Right lobe of liver (tissue), 6 donors: ENCODE measurements around the gene NXF1. TPM values are rescaled to one million over a fixed set of nuclear protein-coding genes. Genes with fewer than 3 reads are reported as not detected.
A peak's percentile ranks its signal among the peaks of the same experiment; 100 is the strongest.

Experiments used
- ATAC-seq, 4 donors: fragments of 200-7000 bp; cut with Tn5 transposase; one replicate each; pipeline ENCODE4 v1.9.1; 2020; ENCODE audit warnings: mild to moderate bottlenecking in 4 of 4, moderate library complexity in 4 of 4
- DNase-seq, 3 donors: peaks; one replicate each; pipeline ENCODE4 v3.0.0-alpha.2; 2020
- H3K27ac ChIP-seq, 3 donors: fragments of 200-600 bp; one replicate each; pipeline ENCODE4 v1.8.0; 2022
- H3K27me3 ChIP-seq, 2 donors: fragments of 200-600 bp; one replicate each; pipeline ENCODE4 v1.8.0; 2022
- H3K36me3 ChIP-seq, 4 donors: fragments of 200-600 bp; sonication (generic) in 1 of 4; one replicate each; pipeline versions ENCODE4 v1.5.1 to v1.8.0; 2017 to 2022; ENCODE audit warnings: control low read depth in 1 of 4
- H3K4me1 ChIP-seq, 4 donors: fragments of 200-600 bp; sonication (generic) in 1 of 4; one replicate each; pipeline versions ENCODE4 v1.5.1 to v1.8.0; 2017 to 2022; ENCODE audit warnings: control low read depth in 1 of 4
- H3K4me3 ChIP-seq, 3 donors: fragments of 200-600 bp; one replicate each; pipeline ENCODE4 v1.8.0; 2022
- H3K9me3 ChIP-seq, 4 donors: fragments of 200-600 bp; sonication (generic) in 1 of 4; one replicate each; pipeline versions ENCODE4 v1.5.1 to v1.8.0; 2017 to 2022; ENCODE audit warnings: control low read depth in 1 of 4
- CTCF ChIP-seq, 4 donors: fragments of 200-600 bp in 3 of 4; fragments of 450-650 bp in 1 of 4; IDR thresholded peaks; one replicate each; pipeline versions ENCODE4 v1.5.1 to v1.8.0; 2016 to 2022; ENCODE audit warnings: antibody characterized with exemption in 4 of 4, mild to moderate bottlenecking in 2 of 4
- POLR2A ChIP-seq: fragments of 450-650 bp; IDR thresholded peaks from one replicate; pipeline ENCODE4 v1.6.1; 2017; ENCODE audit warnings: antibody characterized with exemption, mild to moderate bottlenecking
- WGBS: methylation state at CpG from one replicate; pipeline ENCODE4 v1.1.6; 2018; ENCODE audit warnings: low coverage, low lambda C conversion rate; ENCODE audit not compliant: insufficient coverage; ENCODE audit errors: missing lambda C conversion rate; 5-methylcytosine and 5-hydroxymethylcytosine counted together
- intact Hi-C, 2 donors: fragments of 100-400 bp; cut with DNase I; formaldehyde crosslinking; loops; one replicate each; pipeline versions ENCODE4 v1.11.2 to v1.14.1; 2022
- long read RNA-seq: library from polyadenylated mRNA; unstranded; transcript quantifications from one replicate; pipeline ENCODE4 v2.0.0, GENCODE V29; 2019
- total RNA-seq, 6 experiments: library from RNA; depleted of rRNA in 2 of 6; stranded (reverse); fragments of >200 nt in 2 of 6; fragmentation: NEBNext Ultra II Directional in 3 of 6; extraction: Animal tissue kit (Norgen Biotek cat#: 25700) in 3 of 6; gene quantifications; one replicate each; pipeline versions ENCODE4 v1.1.0 to v1.2.4, GENCODE V29; 2016 to 2023
- donor health status: DM: no; HTN: yes; CAD: no.
- donor health status: DM: no; HTN: no; CAD: no.
- donor health status: DM: no; HTN: no; CAD: no.
- donor health status: DM: no; HTN: yes; CAD: no.
- donor health status: DM: no; HTN: yes; CAD: no.

The NXF1 gene
- 10 to 100 TPM; 24.7 to 42.9 (median 32.3) TPM for total RNA-seq
- long read RNA-seq, full-length matches to known transcripts, result 3 of 6 reads
- long read RNA-seq, partial matches to known transcripts, result 3 of 6 reads
- long read RNA-seq, other reads (novel, unspliced or antisense), result 0 of 6 reads

- TF ChIP-seq CTCF (IDR thresholded peaks at IDR 0.05) (peak in 1 of 4 donors; percentile 13), POLR2A (peak; percentile 99)
- Histone ChIP-seq H3K9me3 (no peaks in the 10 kb centered on the region), H3K27ac (peak within 1 kb of the TSS; percentile 66 to 89 (median 83)), H3K36me3 (peaks cover 0 to 35% (median 19%) of the 10 kb centered on the region in 4 donors), H3K27me3 (no peaks in the 10 kb centered on the region), H3K4me3 (peak within 1 kb of the TSS; percentile 72 to 84 (median 83)), H3K4me1 (peaks cover 0 to 21% (median 0%) of the 10 kb centered on the region in 4 donors)
- WGBS, result 3% methylated on average over 13 of the region's 77 CpGs
- DNase-seq, result peak; percentile 96 to 97 (median 97)
- peak; percentile 90 to 95 (median 92) for ATAC-seq
- intact Hi-C loops, result no loop called here
These were observed at the start of gene NXF1 for GRCh38 chr11:62805076-62805892. Gene NXF1 (minus strand): TSS chr11:62805440. CDS start chr11:62805356, 84 bp downstream.

- Histone ChIP-seq H3K9me3 (no peaks in the 10 kb centered on the region), H3K27ac (no peak overlapping the region), H3K27me3 (no peaks in the 10 kb centered on the region), H3K4me3 (peak overlapping the region; percentile 69 to 80 (median 76)), H3K4me1 (peaks cover 0 to 19% (median 5%) of the 10 kb centered on the region in 4 donors), H3K36me3 (peaks cover 0 to 25% (median 15%) of the 10 kb centered on the region in 4 donors)
- no peak for DNase-seq
- intact Hi-C loops, result loop anchor here in 1 of 2 donors (10.0 kb wide), 1 partner anchor 69 kb away; the partner anchor contains the start of gene TMEM179B
- 26% methylated on average over 8 of the region's 8 CpGs for WGBS
- TF ChIP-seq POLR2A (no peak), CTCF (IDR thresholded peaks at IDR 0.05) (no peak)
- ATAC-seq, result no peak
These were observed 49.0 kb upstream of the NXF1 start for GRCh38 chr11:62854013-62854824.

GRCh38 chr11:62853279-62853965 is 48.2 kb upstream of the NXF1 start:
- peaks cover 0 to 25% (median 15%) of the 10 kb centered on the region in 4 donors for H3K36me3 ChIP-seq
- H3K4me1 ChIP-seq, result peaks cover 0 to 19% (median 5%) of the 10 kb centered on the region in 4 donors
- DNase-seq (no peak), ATAC-seq (no peak)
- no peaks in the 10 kb centered on the region for H3K27me3 ChIP-seq
- intact Hi-C loops, result loop anchor here in 1 of 2 donors (10.0 kb wide), 1 partner anchor 69 kb away; the partner anchor contains the start of gene TMEM179B
- WGBS, result 57% methylated on average over 7 of the region's 7 CpGs
- no peak for TF ChIP-seq POLR2A
- no peak for TF ChIP-seq CTCF (IDR thresholded peaks at IDR 0.05)
- no peak overlapping the region for H3K27ac ChIP-seq
- H3K4me3 ChIP-seq, result no peak overlapping the region
- no peaks in the 10 kb centered on the region for H3K9me3 ChIP-seq
